ENCODE data around the gene CHMP3. TPM values are rescaled to one million over a fixed set of nuclear protein-coding genes. Genes with fewer than 3 reads are reported as not detected.

Gene CHMP3
- total and polyA plus RNA-seq, 2 of the 8 experiments (the other 6 are each of a cell fraction or from before 2014, with no cell fraction given) = 11.7 to 21.9 TPM

- Histone ChIP-seq H3K4me2 (ENCODE audit: insufficient read depth in 1 of 2, low read depth in 2 of 2, low read length in 2 of 2) (no peak overlapping the region), H2BK20ac (ENCODE audit: low read length) (no peak overlapping the region), H3K9me3 (ENCODE audit: insufficient read depth in 2 of 2, low read depth in 1 of 2, low read length in 1 of 2) (no peaks in the 10 kb centered on the region), H3K56ac (replicated peaks; ENCODE audit: insufficient read length, low read depth, low read length) (no peak overlapping the region), H4K5ac (ENCODE audit: insufficient read length, low read depth, low read length) (no peak overlapping the region), H4K91ac (replicated peaks; ENCODE audit: insufficient read length, low read length) (no peak overlapping the region), H2BK120ac (replicated peaks; ENCODE audit: low read depth, low read length) (no peak overlapping the region), H2AFZ (ENCODE audit: low read length) (no peak overlapping the region), H3K79me2 (ENCODE audit: control insufficient read depth in 1 of 2, insufficient read depth in 2 of 2, low read length in 2 of 2) (no peaks in the 10 kb centered on the region), H2BK15ac (ENCODE audit: low read length) (no peak overlapping the region), H4K20me1 (replicated peaks in 1 of 2; ENCODE audit: control insufficient read depth in 1 of 2, insufficient read depth in 2 of 2, low read length in 2 of 2) (peaks cover 2 to 3% of the 10 kb centered on the region in 2 experiments), H3K36me3 (ENCODE audit: control insufficient read depth in 2 of 4, insufficient read depth in 4 of 4, low read length in 3 of 4) (peaks cover 19 to 54% (median 47%) of the 10 kb centered on the region in 4 experiments), H3K9ac (replicated peaks in 1 of 4; ENCODE audit: extremely low read depth in 1 of 4, low read depth in 3 of 4, low read length in 3 of 4) (no peak overlapping the region), H3K4me3 (ENCODE audit: extremely low read depth in 1 of 4, insufficient read depth in 2 of 4, low read depth in 3 of 4, low read length in 4 of 4) (no peak overlapping the region), H3K27me3 (replicated peaks in 1 of 4; ENCODE audit: control insufficient read depth in 3 of 4, extremely low read depth in 1 of 4, insufficient read depth in 3 of 4, low read length in 3 of 4) (no peaks in the 10 kb centered on the region), H2AK5ac (ENCODE audit: low read depth, low read length) (no peak overlapping the region), H3K14ac (ENCODE audit: insufficient read length) (no peak overlapping the region), H4K8ac (ENCODE audit: extremely low read depth, insufficient read depth, low read length) (no peak overlapping the region), H3K4me1 (replicated peaks in 1 of 4; ENCODE audit: control insufficient read depth in 3 of 4, insufficient read depth in 4 of 4, low read length in 3 of 4) (no peaks in the 10 kb centered on the region), H3K4ac (replicated peaks; ENCODE audit: insufficient read length, low read depth, low read length) (no peak overlapping the region), H3K79me1 (ENCODE audit: low read depth, low read length) (no peaks in the 10 kb centered on the region), H2BK5ac (ENCODE audit: low read depth, low read length) (no peak overlapping the region), H2BK12ac (ENCODE audit: low read depth, low read length) (no peak overlapping the region), H3K23me2 (ENCODE audit: low read depth, low read length) (no peaks in the 10 kb centered on the region), H3K27ac (ENCODE audit: low read depth, low read length) (no peak overlapping the region), H3K18ac (ENCODE audit: extremely low read depth, low read length) (no peak overlapping the region), H3K23ac (ENCODE audit: insufficient read length) (no peak overlapping the region)
- ChIA-PET CTCF (ENCODE audit: partially characterized antibody) (no interaction called here), POLR2A (ENCODE audit: partially characterized antibody) (no interaction called here)
- 96% methylated on average over 4 of the region's 4 CpGs; no CpG with 5 or more reads in 1 of the 2 experiments for WGBS, 2 experiments (ENCODE audit: extremely low coverage in 1 of 2, insufficient coverage in 1 of 2, insufficient read length in 1 of 2, insufficient replicate concordance in 2 of 2, low coverage in 1 of 2, low lambda C conversion rate in 2 of 2, missing lambda C conversion rate in 1 of 2)
- DNase-seq (ENCODE audit: low read depth in 1 of 2, low spot score in 2 of 2) = no peak
- no peak for FAIRE-seq
- TF ChIP-seq ASH2L (IDR thresholded peaks at IDR 0.05; ENCODE audit: low read length) = no peak
Measured at GRCh38 chr2:86491088-86491487, 72.2 kb downstream of the CHMP3 start.

Measured in H1 (cell line).